ENCODE measurements around the gene MBNL3. TPM values are rescaled to one million over a fixed set of nuclear protein-coding genes. Genes with fewer than 3 reads are reported as not detected.

The MBNL3 gene, protein sequence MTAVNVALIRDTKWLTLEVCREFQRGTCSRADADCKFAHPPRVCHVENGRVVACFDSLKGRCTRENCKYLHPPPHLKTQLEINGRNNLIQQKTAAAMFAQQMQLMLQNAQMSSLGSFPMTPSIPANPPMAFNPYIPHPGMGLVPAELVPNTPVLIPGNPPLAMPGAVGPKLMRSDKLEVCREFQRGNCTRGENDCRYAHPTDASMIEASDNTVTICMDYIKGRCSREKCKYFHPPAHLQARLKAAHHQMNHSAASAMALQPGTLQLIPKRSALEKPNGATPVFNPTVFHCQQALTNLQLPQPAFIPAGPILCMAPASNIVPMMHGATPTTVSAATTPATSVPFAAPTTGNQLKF
- total RNA-seq (2022; extraction: Qiagen RNA extraction; ENCODE audit: low read depth): not detected in 5 replicates

DNA sequence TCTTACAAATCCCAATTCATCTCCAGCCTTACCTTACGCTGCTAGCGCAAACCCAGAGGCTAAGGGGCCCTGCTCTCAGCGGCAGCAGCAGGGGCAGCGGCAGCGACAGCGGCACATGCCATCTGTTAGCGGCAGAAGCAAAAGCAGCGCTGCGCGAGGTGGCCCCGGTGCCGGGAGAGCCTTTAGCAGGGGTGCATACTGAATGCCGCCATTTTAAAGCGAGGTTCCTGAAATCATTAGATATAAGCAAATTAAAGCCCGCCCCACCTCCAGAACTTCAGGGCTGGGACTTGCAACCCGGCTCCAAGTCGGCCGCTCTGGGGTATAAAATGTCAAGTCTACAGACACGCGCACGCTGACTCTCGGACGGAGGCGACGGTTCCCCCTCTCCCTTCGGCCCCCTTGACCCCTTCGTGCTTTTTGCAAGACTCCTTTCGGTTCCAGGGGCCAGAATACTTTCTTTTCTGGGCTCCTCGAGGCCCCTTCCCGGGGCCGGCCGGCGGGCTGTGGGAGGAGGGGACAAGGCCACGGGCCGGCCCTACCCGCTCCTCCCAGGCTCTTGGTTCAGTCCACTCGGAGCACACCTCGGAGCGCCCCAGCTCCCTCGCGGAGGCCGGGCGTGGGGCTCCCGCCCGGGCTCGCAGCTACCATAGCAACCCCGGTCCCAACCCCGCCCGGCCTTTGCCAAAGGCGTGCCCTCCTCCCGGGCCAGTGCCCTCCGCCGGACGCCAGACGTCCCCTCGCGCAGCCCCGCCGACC, at the start of gene MBNL3:
Gene MBNL3, minus strand, starts transcription at position 220 of the 759 bp plus-strand sequence. CDS start 49,427 bp downstream, outside the sequence.

Measured in A549 treated with CpdA at 1 μM for 4 hours (cell line).